Measurements from ENCODE around the gene TINAGL1.
A peak's percentile ranks its signal among the peaks of the same experiment; 100 is the strongest.
"Not testable (repeated sequence)": the region's sequence is repeated elsewhere in the genome, so short reads cannot be mapped to it uniquely, and the experiment has no call there.

TINAGL1 gene

GRCh38 chr1:31583995-31584868 is 7.9 kb downstream of the TINAGL1 start:
- no peak for DNase-seq

- DNase-seq = no peak
Observed at GRCh38 chr1:31584869-31585735, 8.8 kb downstream of the TINAGL1 start.

GRCh38 chr1:31585736-31586365 is 9.5 kb downstream of the TINAGL1 start:
- DNase-seq = no peak

- no peak for DNase-seq
Observed at GRCh38 chr1:31586376-31587327, 10.3 kb downstream of the TINAGL1 start.

- not testable (repeated sequence) for DNase-seq
Observed at GRCh38 chr1:31587328-31587699, 11.0 kb downstream of the TINAGL1 start.

- DNase-seq = peak; percentile 25 to 48
Observed at GRCh38 chr1:31587720-31588423, 11.6 kb downstream of the TINAGL1 start.

- no peak for DNase-seq
Observed at GRCh38 chr1:31588751-31589515, 12.6 kb downstream of the TINAGL1 start.

GRCh38 chr1:31591425-31592093 is 15.2 kb downstream of the TINAGL1 start:
- DNase-seq = no peak

- DNase-seq = no peak
Observed at GRCh38 chr1:31592132-31592531, 15.8 kb downstream of the TINAGL1 start.

- no peak for DNase-seq
Observed at GRCh38 chr1:31593136-31593665, 16.9 kb downstream of the TINAGL1 start.

GRCh38 chr1:31593770-31594632 is 17.7 kb downstream of the TINAGL1 start:
- DNase-seq = peak; percentile 53 to 69

- no peak for DNase-seq
Observed at GRCh38 chr1:31595836-31596736, 19.8 kb downstream of the TINAGL1 start.

GRCh38 chr1:31596737-31597097 is 20.4 kb downstream of the TINAGL1 start:
- no peak for DNase-seq

GRCh38 chr1:31598980-31599379 is 22.7 kb downstream of the TINAGL1 start:
- DNase-seq = no peak

GRCh38 chr1:31600641-31601040 is 24.3 kb downstream of the TINAGL1 start:
- DNase-seq = no peak

- no peak for DNase-seq
Observed at GRCh38 chr1:31602081-31602480, 25.8 kb downstream of the TINAGL1 start.

- DNase-seq = peak in 1 of 2 donors; percentile 65
Observed at GRCh38 chr1:31605908-31606427, 29.7 kb downstream of the TINAGL1 start.

Data from CD4-positive, alpha-beta T cell treated with Interleukin-4 for 1 hour (primary cell).